Measurements from ENCODE around the gene EIF2AK2.

EIF2AK2 gene

DNA sequence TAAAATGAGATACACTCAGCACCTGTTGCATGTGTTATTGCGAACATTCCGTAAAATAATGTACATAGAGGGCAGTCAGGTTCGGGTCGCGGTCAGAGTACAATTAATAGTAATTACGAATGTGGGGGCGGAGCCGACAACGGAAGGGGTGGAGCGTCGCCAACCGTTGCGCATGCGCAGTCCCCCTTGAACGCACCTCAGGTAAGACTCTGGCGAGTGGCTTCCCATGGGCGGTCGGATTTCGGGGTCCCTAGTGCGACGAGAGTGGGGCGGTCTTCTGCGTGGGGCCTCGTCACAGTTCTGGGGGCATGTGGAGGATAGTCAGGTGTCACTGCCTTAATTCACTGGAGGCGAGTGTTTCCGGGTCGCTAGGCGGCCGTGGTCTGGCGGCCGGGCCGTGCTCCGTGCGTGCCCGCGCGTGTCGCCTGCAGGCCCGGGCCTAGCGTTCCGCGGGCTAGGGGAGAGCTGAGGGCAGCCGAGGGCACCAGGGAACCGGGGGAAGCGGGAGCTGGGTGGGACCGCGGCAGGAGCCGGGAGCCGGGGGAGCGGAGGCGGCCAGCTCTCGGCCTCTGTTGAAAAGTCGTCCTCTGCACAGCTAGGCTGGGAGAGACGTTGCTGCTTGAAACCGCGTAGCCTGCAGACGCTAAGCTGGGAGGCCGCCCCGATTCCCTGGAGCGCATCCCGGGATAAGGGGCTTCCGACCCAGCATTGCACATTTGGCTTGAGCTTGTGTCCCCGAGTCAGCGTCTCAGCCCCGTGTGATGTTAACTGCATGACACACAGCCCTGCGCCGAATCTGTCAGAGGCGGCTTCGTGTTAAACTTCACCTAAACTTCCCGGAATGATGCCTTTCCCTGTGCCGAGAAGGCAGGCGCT, 39.8 kb upstream of the EIF2AK2 start, which contains the start of gene CEBPZOS:
Gene CEBPZOS, plus strand, starts transcription at position 177 of the 876 bp plus-strand sequence. CDS start 3,209 bp downstream, outside the sequence.
- no peak for TF ChIP-seq CTCF (IDR thresholded peaks at IDR 0.05; ENCODE audit: borderline replicate concordance, insufficient read depth, low read depth, low read length)
- peak within 1 kb of the TSS; percentile 73 for H3K4me3 ChIP-seq (ENCODE audit: low read depth, low read length)

DNA sequence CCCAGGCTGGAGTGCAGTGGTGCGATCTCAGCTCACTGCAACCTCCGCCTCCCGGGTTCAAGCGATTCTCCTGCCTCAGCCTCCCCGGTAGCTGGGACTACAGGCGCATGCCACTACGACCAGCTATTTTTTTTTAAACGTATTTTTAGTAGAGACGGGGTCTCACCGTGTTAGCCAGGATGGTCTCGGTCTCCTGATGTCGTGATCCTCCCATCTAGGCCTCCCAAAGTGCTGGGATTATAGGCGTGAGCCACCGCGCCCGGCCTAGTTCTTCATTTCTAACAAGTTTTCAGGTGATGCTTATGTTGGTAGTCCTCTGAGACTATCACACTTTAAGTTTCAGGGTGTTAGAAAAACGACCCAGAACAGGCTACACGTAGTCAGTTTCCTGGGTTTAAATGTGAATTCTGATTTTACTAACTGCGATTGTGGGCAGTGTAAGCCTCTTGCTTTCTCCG, 39.1 kb upstream of the EIF2AK2 start:
- H3K4me3 ChIP-seq (ENCODE audit: low read depth, low read length), result peak overlapping the region; percentile 73

- TF ChIP-seq CTCF (IDR thresholded peaks at IDR 0.05; ENCODE audit: borderline replicate concordance, insufficient read depth, low read depth, low read length), result no peak
- H3K4me3 ChIP-seq (ENCODE audit: low read depth, low read length), result no peak overlapping the region
Measured at GRCh38 chr2:37192551-37192950, 35.8 kb upstream of the EIF2AK2 start.

DNA sequence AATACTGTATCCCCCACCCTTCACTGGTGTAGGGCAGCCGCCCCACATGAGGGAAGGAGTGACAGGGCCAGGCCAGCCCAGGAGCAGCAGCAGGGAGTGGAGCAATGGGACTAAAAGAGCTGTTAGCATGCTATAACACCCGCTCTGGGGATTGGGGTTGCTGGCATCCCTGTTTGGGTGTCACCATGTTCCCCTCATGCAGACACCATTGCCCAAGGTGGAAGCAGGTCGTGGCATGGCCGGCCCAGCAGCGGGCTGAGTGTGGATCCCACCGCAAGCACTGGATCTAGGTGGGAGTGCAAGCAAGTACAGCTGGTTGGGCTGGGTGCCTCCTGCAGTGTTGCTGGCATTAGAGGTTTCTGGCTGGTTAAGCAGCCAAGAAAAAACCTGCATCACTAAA, 35.0 kb upstream of the EIF2AK2 start:
- no peak for TF ChIP-seq CTCF (IDR thresholded peaks at IDR 0.05; ENCODE audit: borderline replicate concordance, insufficient read depth, low read depth, low read length)
- no peak overlapping the region for H3K4me3 ChIP-seq (ENCODE audit: low read depth, low read length)

- no peak for TF ChIP-seq CTCF (IDR thresholded peaks at IDR 0.05; ENCODE audit: borderline replicate concordance, insufficient read depth, low read depth, low read length)
- no peak overlapping the region for H3K4me3 ChIP-seq (ENCODE audit: low read depth, low read length)
Measured at GRCh38 chr2:37191253-37191652, 34.5 kb upstream of the EIF2AK2 start.

GRCh38 chr2:37190290-37190689, 33.5 kb upstream of the EIF2AK2 start:
- no peak for TF ChIP-seq CTCF (IDR thresholded peaks at IDR 0.05; ENCODE audit: borderline replicate concordance, insufficient read depth, low read depth, low read length)
- no peak overlapping the region for H3K4me3 ChIP-seq (ENCODE audit: low read depth, low read length)

DNA sequence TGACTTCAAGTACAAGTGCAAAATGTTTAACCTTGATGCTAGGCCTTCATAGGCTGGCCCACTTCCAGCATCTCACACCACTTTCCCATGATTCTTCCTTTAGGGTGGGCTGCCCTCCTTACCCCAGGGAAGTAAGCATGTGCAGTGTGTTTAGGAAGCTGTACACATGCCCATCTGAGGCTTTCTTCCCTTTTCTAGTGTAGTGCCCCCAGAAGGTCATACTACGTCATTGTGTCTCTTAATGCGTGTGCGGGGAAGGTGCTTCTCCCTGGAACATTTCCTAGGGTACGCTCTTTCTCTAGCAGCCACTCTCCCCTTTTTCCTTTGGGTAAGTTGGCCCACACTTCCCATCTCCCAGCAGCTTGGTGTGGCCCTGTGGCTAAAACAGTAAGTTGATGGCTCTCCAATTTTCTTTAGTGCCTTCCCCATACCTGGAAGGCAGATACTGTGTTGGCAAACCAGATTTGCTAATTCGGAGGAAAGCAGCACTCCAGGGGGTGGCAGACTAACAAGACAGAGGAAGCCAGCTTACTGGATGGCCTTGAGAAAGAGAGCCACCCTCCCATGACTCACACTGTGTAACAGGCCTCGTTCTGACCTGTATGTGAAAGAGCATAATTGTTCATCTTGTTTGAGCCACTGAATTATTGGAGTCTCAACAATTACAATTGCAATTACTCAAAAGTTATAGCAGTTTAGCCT, 32.8 kb upstream of the EIF2AK2 start:
- no peak for TF ChIP-seq CTCF (IDR thresholded peaks at IDR 0.05; ENCODE audit: borderline replicate concordance, insufficient read depth, low read depth, low read length)
- H3K4me3 ChIP-seq (ENCODE audit: low read depth, low read length), result no peak overlapping the region
